GM19467 (cell line): ENCODE measurements around the gene SFT2D2.

Source experiments
- ATAC-seq: cut with Tn5 transposase; IDR thresholded peaks from one replicate; pipeline ENCODE4 v1.9.1; 2021; ENCODE audit warnings: mild to moderate bottlenecking, moderate library complexity; ENCODE audit not compliant: unreplicated experiment

SFT2D2 gene

GRCh38 chr1:168263130-168263529 lies 37.3 kb downstream of the SFT2D2 start:
- no peak for ATAC-seq

- ATAC-seq = no peak
These were observed 38.5 kb downstream of the SFT2D2 start for GRCh38 chr1:168264296-168264695.

- ATAC-seq = no peak
These were observed 39.8 kb downstream of the SFT2D2 start for GRCh38 chr1:168265596-168265995.

- ATAC-seq = no peak
These were observed 40.9 kb downstream of the SFT2D2 start for GRCh38 chr1:168266644-168267186.

- ATAC-seq = no peak
These were observed 45.8 kb downstream of the SFT2D2 start for GRCh38 chr1:168271636-168272035.

- no peak for ATAC-seq
These were observed 47.8 kb downstream of the SFT2D2 start for GRCh38 chr1:168273575-168273974.

GRCh38 chr1:168279253-168279652 lies 53.4 kb downstream of the SFT2D2 start:
- no peak for ATAC-seq

- no peak for ATAC-seq
These were observed 54.6 kb downstream of the SFT2D2 start, which contains the start of gene TBX19 for GRCh38 chr1:168280296-168280927. Gene TBX19, plus strand, starts transcription at chr1:168280877. Its CDS starts 214 bp downstream, at chr1:168281091.

- no peak for ATAC-seq
These were observed 56.0 kb downstream of the SFT2D2 start for GRCh38 chr1:168281603-168282325.

GRCh38 chr1:168285521-168285790 lies 59.7 kb downstream of the SFT2D2 start:
- no peak for ATAC-seq

- no peak for ATAC-seq
These were observed 60.4 kb downstream of the SFT2D2 start for GRCh38 chr1:168285971-168286927.

- no peak for ATAC-seq
These were observed 61.4 kb downstream of the SFT2D2 start for GRCh38 chr1:168287237-168287664.

GRCh38 chr1:168288311-168289052 lies 62.7 kb downstream of the SFT2D2 start:
- ATAC-seq = no peak

- ATAC-seq = no peak
These were observed 65.5 kb downstream of the SFT2D2 start for GRCh38 chr1:168291222-168291837.

- no peak for ATAC-seq
These were observed 67.6 kb downstream of the SFT2D2 start for GRCh38 chr1:168293356-168293755.

- no peak for ATAC-seq
These were observed 69.8 kb downstream of the SFT2D2 start for GRCh38 chr1:168295411-168296114.

- no peak for ATAC-seq
These were observed 71.4 kb downstream of the SFT2D2 start for GRCh38 chr1:168297019-168297730.

- no peak for ATAC-seq
These were observed 72.6 kb downstream of the SFT2D2 start for GRCh38 chr1:168298446-168298845.

GRCh38 chr1:168300626-168301025 lies 74.8 kb downstream of the SFT2D2 start:
- ATAC-seq = no peak
